ENCODE data around the gene CFAP57.

The CFAP57 gene

GRCh38 chr1:43276673-43277072 lies 104.5 kb downstream of the CFAP57 start:
- no peak for DNase-seq (ENCODE audit: low spot score)

GRCh38 chr1:43277116-43277876 lies 105.2 kb downstream of the CFAP57 start:
- DNase-seq (ENCODE audit: low spot score), result no peak

GRCh38 chr1:43279161-43279560 lies 107.0 kb downstream of the CFAP57 start:
- DNase-seq (ENCODE audit: low spot score), result no peak

GRCh38 chr1:43279666-43280065 lies 107.5 kb downstream of the CFAP57 start:
- no peak for DNase-seq (ENCODE audit: low spot score)

- DNase-seq (ENCODE audit: low spot score), result no peak
These were observed 108.6 kb downstream of the CFAP57 start for GRCh38 chr1:43280692-43281091.

GRCh38 chr1:43282220-43283195 lies 110.4 kb downstream of the CFAP57 start:
- no peak for DNase-seq (ENCODE audit: low spot score)

- no peak for DNase-seq (ENCODE audit: low spot score)
These were observed 111.9 kb downstream of the CFAP57 start for GRCh38 chr1:43284065-43284464.

GRCh38 chr1:43284546-43285110 lies 112.5 kb downstream of the CFAP57 start:
- no peak for DNase-seq (ENCODE audit: low spot score)

GRCh38 chr1:43285269-43285990 lies 113.3 kb downstream of the CFAP57 start, which contains the start of gene C1orf210:
Gene C1orf210 (minus strand): TSS chr1:43285581. CDS start chr1:43283270, 2,311 bp downstream.
- no peak for DNase-seq (ENCODE audit: low spot score)

GRCh38 chr1:43286115-43286514 lies 114.0 kb downstream of the CFAP57 start:
- no peak for DNase-seq (ENCODE audit: low spot score)

- no peak for DNase-seq (ENCODE audit: low spot score)
These were observed 114.4 kb downstream of the CFAP57 start for GRCh38 chr1:43286533-43286932.

- DNase-seq (ENCODE audit: low spot score), result no peak
These were observed 116.1 kb downstream of the CFAP57 start for GRCh38 chr1:43288058-43288784.

GRCh38 chr1:43288785-43289706 lies 116.9 kb downstream of the CFAP57 start:
- DNase-seq (ENCODE audit: low spot score), result no peak

- DNase-seq (ENCODE audit: low spot score), result no peak
These were observed 120.1 kb downstream of the CFAP57 start for GRCh38 chr1:43292216-43292615.

- no peak for DNase-seq (ENCODE audit: low spot score)
These were observed 120.5 kb downstream of the CFAP57 start for GRCh38 chr1:43292679-43293078.

GRCh38 chr1:43293176-43293575 lies 121.0 kb downstream of the CFAP57 start:
- DNase-seq (ENCODE audit: low spot score), result no peak

- DNase-seq (ENCODE audit: low spot score), result no peak
These were observed 122.0 kb downstream of the CFAP57 start for GRCh38 chr1:43293896-43294760.

- DNase-seq (ENCODE audit: low spot score), result no peak
These were observed 122.6 kb downstream of the CFAP57 start for GRCh38 chr1:43294761-43295160.

GRCh38 chr1:43296207-43296606 lies 124.1 kb downstream of the CFAP57 start:
- no peak for DNase-seq (ENCODE audit: low spot score)
